ENCODE data around the gene ALDOB.

- TF ChIP-seq, protein P1, sequence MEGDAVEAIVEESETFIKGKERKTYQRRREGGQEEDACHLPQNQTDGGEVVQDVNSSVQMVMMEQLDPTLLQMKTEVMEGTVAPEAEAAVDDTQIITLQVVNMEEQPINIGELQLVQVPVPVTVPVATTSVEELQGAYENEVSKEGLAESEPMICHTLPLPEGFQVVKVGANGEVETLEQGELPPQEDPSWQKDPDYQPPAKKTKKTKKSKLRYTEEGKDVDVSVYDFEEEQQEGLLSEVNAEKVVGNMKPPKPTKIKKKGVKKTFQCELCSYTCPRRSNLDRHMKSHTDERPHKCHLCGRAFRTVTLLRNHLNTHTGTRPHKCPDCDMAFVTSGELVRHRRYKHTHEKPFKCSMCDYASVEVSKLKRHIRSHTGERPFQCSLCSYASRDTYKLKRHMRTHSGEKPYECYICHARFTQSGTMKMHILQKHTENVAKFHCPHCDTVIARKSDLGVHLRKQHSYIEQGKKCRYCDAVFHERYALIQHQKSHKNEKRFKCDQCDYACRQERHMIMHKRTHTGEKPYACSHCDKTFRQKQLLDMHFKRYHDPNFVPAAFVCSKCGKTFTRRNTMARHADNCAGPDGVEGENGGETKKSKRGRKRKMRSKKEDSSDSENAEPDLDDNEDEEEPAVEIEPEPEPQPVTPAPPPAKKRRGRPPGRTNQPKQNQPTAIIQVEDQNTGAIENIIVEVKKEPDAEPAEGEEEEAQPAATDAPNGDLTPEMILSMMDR (IDR thresholded peaks at IDR 0.05), result no peak
- no peak for TF ChIP-seq POLR2A (IDR thresholded peaks at IDR 0.05)
- no peak for TF ChIP-seq POLR2AphosphoS5 (IDR thresholded peaks at IDR 0.05; ENCODE audit: insufficient read depth in 1 of 2, low read depth in 1 of 2)
Measured at GRCh38 chr9:101421653-101422065, 13.9 kb downstream of the ALDOB start.
